Neural cell (in vitro differentiated cells): ENCODE results near the gene CELSR1.

ENCODE experiments used
- CTCF ChIP-seq: fragments of 450-650 bp; IDR thresholded peaks from 2 replicates; pipeline ENCODE4 v1.5.1; 2014; ENCODE audit warnings: antibody characterized with exemption, mild to moderate bottlenecking, moderate library complexity; ENCODE audit not compliant: poor library complexity, severe bottlenecking
- EZH2 ChIP-seq: fragments of 200-600, 300-800 bp; shearing (Covaris generic), sonication (generic); IDR thresholded peaks from 2 replicates; pipeline ENCODE4 v1.6.1; 2014; ENCODE audit warnings: antibody characterized with exemption, low read length, borderline replicate concordance, mild to moderate bottlenecking; ENCODE audit not compliant: insufficient read depth, poor library complexity, severe bottlenecking
- MXI1 ChIP-seq: fragments of 450-650 bp; conservative IDR thresholded peaks from 2 replicates; pipeline ENCODE4 v1.6.1; 2014; ENCODE audit warnings: antibody characterized with exemption, mild to moderate bottlenecking; ENCODE audit not compliant: poor library complexity, severe bottlenecking
- POLR2AphosphoS5 ChIP-seq: IDR thresholded peaks from 2 replicates; pipeline ENCODE4 v1.6.1; 2012
- RAD21 ChIP-seq: fragments of 450-650 bp; conservative IDR thresholded peaks from 2 replicates; pipeline ENCODE4 v1.6.1; 2014; ENCODE audit warnings: antibody characterized with exemption, mild to moderate bottlenecking, moderate library complexity
- REST ChIP-seq: IDR thresholded peaks from 2 replicates; pipeline ENCODE4 v1.6.1; 2012; ENCODE audit warnings: borderline replicate concordance
- TAF1 ChIP-seq: IDR thresholded peaks from 2 replicates; pipeline ENCODE4 v1.6.1; 2012; ENCODE audit warnings: low read depth

- TF ChIP-seq CTCF = no peak
- no peak for TF ChIP-seq EZH2
- TF ChIP-seq POLR2AphosphoS5 = no peak
- no peak for TF ChIP-seq RAD21
- TF ChIP-seq TAF1 = no peak
- no peak for TF ChIP-seq REST
- TF ChIP-seq MXI1 = no peak
These were observed 26.1 kb upstream of the CELSR1 start for GRCh38 chr22:46563381-46564083.
